Natural killer cell treated with Interleukin-12 subunit alpha and Interleukin-12 subunit beta and Interleukin-15 and Interleukin-18, amount 100 ng/mL, for 72 hours (primary cell): ENCODE results near the gene TRMT44. TPM values are rescaled to one million over a fixed set of nuclear protein-coding genes. Genes with fewer than 3 reads are reported as not detected.
"Not testable (repeated sequence)": the region's sequence is repeated elsewhere in the genome, so short reads cannot be mapped to it uniquely, and the experiment has no call there.

Experiments
- ATAC-seq, 2 donors: fragments of 150-1000 bp; cut with Tn5 transposase in 1 of 2; sonication (Bioruptor Pico), chemical (Tn5 transposase) in 1 of 2; 2 replicates each; pipeline ENCODE4 v1.10.0; 2021
- DNase-seq: peaks from one replicate; pipeline ENCODE4 v3.0.0; 2022; ENCODE audit warnings: low spot score
- H3K27ac Mint-ChIP-seq, 2 donors: 1 replicate in 1 of 2; 2 replicates in 1 of 2; pipeline ENCODE4 v1.8.0; 2022; ENCODE audit warnings: mixed read lengths in 2 of 2, mild to moderate bottlenecking in 1 of 2, moderate library complexity in 1 of 2
- H3K27me3 Mint-ChIP-seq, 2 donors: 1 replicate in 1 of 2; 2 replicates in 1 of 2; pipeline ENCODE4 v1.8.0; 2022; ENCODE audit warnings: mixed read lengths in 2 of 2
- H3K36me3 Mint-ChIP-seq: one replicate; pipeline ENCODE4 v1.8.0; 2022; ENCODE audit warnings: mixed read lengths
- H3K4me1 Mint-ChIP-seq, 2 donors: 1 replicate in 1 of 2; 2 replicates in 1 of 2; pipeline ENCODE4 v1.8.0; 2022; ENCODE audit warnings: low read depth in 2 of 2, mixed read lengths in 2 of 2, mild to moderate bottlenecking in 1 of 2
- H3K4me3 Mint-ChIP-seq: one replicate; pipeline ENCODE4 v1.8.0; 2022; ENCODE audit warnings: mixed read lengths
- H3K9me3 Mint-ChIP-seq: 2 replicates; pipeline ENCODE4 v1.8.0; 2022; ENCODE audit warnings: mixed read lengths
- total RNA-seq, 2 donors: library from RNA; stranded (reverse); gene quantifications; one replicate each; pipeline ENCODE4 v1.2.3, GENCODE V29; 2022

TRMT44 gene
- total RNA-seq, 2 donors from 2014 or later = 23.8 to 57.1 TPM

GRCh38 chr4:8488791-8489369, 48.3 kb downstream of the TRMT44 start:
- no peak overlapping the region for H3K4me3 Mint-ChIP-seq
- no peak for ATAC-seq
- DNase-seq = no peak
- H3K4me1 Mint-ChIP-seq = no peaks in the 10 kb centered on the region
- no peaks in the 10 kb centered on the region for H3K9me3 Mint-ChIP-seq
- no peaks in the 10 kb centered on the region for H3K27me3 Mint-ChIP-seq
- no peak overlapping the region for H3K27ac Mint-ChIP-seq
- H3K36me3 Mint-ChIP-seq = no peaks in the 10 kb centered on the region

GRCh38 chr4:8491478-8491877, 50.9 kb downstream of the TRMT44 start:
- not testable (repeated sequence) for H3K27ac Mint-ChIP-seq, H3K27me3 Mint-ChIP-seq, ATAC-seq, DNase-seq, H3K36me3 Mint-ChIP-seq, H3K9me3 Mint-ChIP-seq, H3K4me3 Mint-ChIP-seq, H3K4me1 Mint-ChIP-seq

- no peak overlapping the region for H3K27ac Mint-ChIP-seq
- DNase-seq (no peak), ATAC-seq (no peak)
- no peaks in the 10 kb centered on the region for H3K9me3 Mint-ChIP-seq
- H3K36me3 Mint-ChIP-seq = no peaks in the 10 kb centered on the region
- H3K4me1 Mint-ChIP-seq = peaks cover 0 to 3% of the 10 kb centered on the region in 2 donors
- no peaks in the 10 kb centered on the region for H3K27me3 Mint-ChIP-seq
- no peak overlapping the region for H3K4me3 Mint-ChIP-seq
Measured at GRCh38 chr4:8492174-8492573, 51.6 kb downstream of the TRMT44 start.

GRCh38 chr4:8493484-8493883, 52.9 kb downstream of the TRMT44 start:
- Mint-ChIP-seq H3K4me3 (no peak overlapping the region), H3K27me3 (no peaks in the 10 kb centered on the region), H3K9me3 (no peaks in the 10 kb centered on the region), H3K27ac (no peak overlapping the region), H3K4me1 (peaks cover 0 to 3% of the 10 kb centered on the region in 2 donors), H3K36me3 (no peaks in the 10 kb centered on the region)
- DNase-seq = no peak
- no peak for ATAC-seq

GRCh38 chr4:8494218-8494617, 53.6 kb downstream of the TRMT44 start:
- DNase-seq (no peak), ATAC-seq (no peak)
- H3K27me3 Mint-ChIP-seq = no peaks in the 10 kb centered on the region
- no peaks in the 10 kb centered on the region for H3K36me3 Mint-ChIP-seq
- no peak overlapping the region for H3K4me3 Mint-ChIP-seq
- H3K4me1 Mint-ChIP-seq = peaks cover 0 to 3% of the 10 kb centered on the region in 2 donors
- H3K27ac Mint-ChIP-seq = no peak overlapping the region
- no peaks in the 10 kb centered on the region for H3K9me3 Mint-ChIP-seq

- H3K27me3 Mint-ChIP-seq = no peaks in the 10 kb centered on the region
- H3K9me3 Mint-ChIP-seq = no peaks in the 10 kb centered on the region
- ATAC-seq = no peak
- DNase-seq = no peak
- no peak overlapping the region for H3K4me3 Mint-ChIP-seq
- no peaks in the 10 kb centered on the region for H3K36me3 Mint-ChIP-seq
- no peak overlapping the region for H3K27ac Mint-ChIP-seq
- peaks cover 0 to 3% of the 10 kb centered on the region in 2 donors for H3K4me1 Mint-ChIP-seq
Measured at GRCh38 chr4:8494983-8495548, 54.5 kb downstream of the TRMT44 start.

GRCh38 chr4:8495803-8496202, 55.2 kb downstream of the TRMT44 start:
- no peaks in the 10 kb centered on the region for H3K9me3 Mint-ChIP-seq
- peaks cover 0 to 3% of the 10 kb centered on the region in 2 donors for H3K4me1 Mint-ChIP-seq
- no peaks in the 10 kb centered on the region for H3K36me3 Mint-ChIP-seq
- peak; percentile 9 to 28 for ATAC-seq
- no peak overlapping the region for H3K27ac Mint-ChIP-seq
- no peak for DNase-seq
- H3K4me3 Mint-ChIP-seq = no peak overlapping the region
- H3K27me3 Mint-ChIP-seq = no peaks in the 10 kb centered on the region

GRCh38 chr4:8497762-8498161, 57.2 kb downstream of the TRMT44 start:
- no peaks in the 10 kb centered on the region for H3K36me3 Mint-ChIP-seq
- H3K4me1 Mint-ChIP-seq = peaks cover 0 to 3% of the 10 kb centered on the region in 2 donors
- DNase-seq (peak; percentile 1), ATAC-seq (no peak)
- no peaks in the 10 kb centered on the region for H3K9me3 Mint-ChIP-seq
- H3K4me3 Mint-ChIP-seq = no peak overlapping the region
- H3K27me3 Mint-ChIP-seq = no peaks in the 10 kb centered on the region
- H3K27ac Mint-ChIP-seq = no peak overlapping the region

GRCh38 chr4:8500966-8501365, 60.4 kb downstream of the TRMT44 start:
- DNase-seq = no peak
- Mint-ChIP-seq H3K27ac (no peak overlapping the region), H3K27me3 (no peaks in the 10 kb centered on the region), H3K4me1 (peaks cover 0 to 3% of the 10 kb centered on the region in 2 donors), H3K9me3 (no peaks in the 10 kb centered on the region), H3K36me3 (no peaks in the 10 kb centered on the region), H3K4me3 (no peak overlapping the region)
- no peak for ATAC-seq

GRCh38 chr4:8501781-8502180, 61.2 kb downstream of the TRMT44 start:
- Mint-ChIP-seq H3K4me3 (no peak overlapping the region), H3K36me3 (no peaks in the 10 kb centered on the region), H3K9me3 (no peaks in the 10 kb centered on the region), H3K27ac (no peak overlapping the region), H3K27me3 (no peaks in the 10 kb centered on the region), H3K4me1 (no peaks in the 10 kb centered on the region)
- DNase-seq (no peak), ATAC-seq (no peak)

GRCh38 chr4:8502371-8502770, 61.8 kb downstream of the TRMT44 start:
- Mint-ChIP-seq H3K4me1 (no peaks in the 10 kb centered on the region), H3K36me3 (no peaks in the 10 kb centered on the region), H3K27ac (no peak overlapping the region), H3K27me3 (no peaks in the 10 kb centered on the region), H3K9me3 (no peaks in the 10 kb centered on the region), H3K4me3 (no peak overlapping the region)
- ATAC-seq (no peak), DNase-seq (no peak)

- H3K9me3 Mint-ChIP-seq = no peaks in the 10 kb centered on the region
- no peaks in the 10 kb centered on the region for H3K27me3 Mint-ChIP-seq
- peak in 1 of 2 donors; percentile 11 for ATAC-seq
- no peak for DNase-seq
- H3K27ac Mint-ChIP-seq = no peak overlapping the region
- H3K4me1 Mint-ChIP-seq = no peaks in the 10 kb centered on the region
- no peak overlapping the region for H3K4me3 Mint-ChIP-seq
- no peaks in the 10 kb centered on the region for H3K36me3 Mint-ChIP-seq
Measured at GRCh38 chr4:8502836-8503585, 62.4 kb downstream of the TRMT44 start.

- ATAC-seq (no peak), DNase-seq (no peak)
- H3K9me3 Mint-ChIP-seq = no peaks in the 10 kb centered on the region
- H3K27me3 Mint-ChIP-seq = no peaks in the 10 kb centered on the region
- H3K4me1 Mint-ChIP-seq = no peaks in the 10 kb centered on the region
- H3K27ac Mint-ChIP-seq = no peak overlapping the region
- no peaks in the 10 kb centered on the region for H3K36me3 Mint-ChIP-seq
- H3K4me3 Mint-ChIP-seq = no peak overlapping the region
Measured at GRCh38 chr4:8503801-8504200, 63.2 kb downstream of the TRMT44 start.

- DNase-seq (peak; percentile 22), ATAC-seq (no peak)
- no peaks in the 10 kb centered on the region for H3K36me3 Mint-ChIP-seq
- H3K27me3 Mint-ChIP-seq = no peaks in the 10 kb centered on the region
- no peak overlapping the region for H3K4me3 Mint-ChIP-seq
- no peaks in the 10 kb centered on the region for H3K4me1 Mint-ChIP-seq
- no peaks in the 10 kb centered on the region for H3K9me3 Mint-ChIP-seq
- H3K27ac Mint-ChIP-seq = no peak overlapping the region
Measured at GRCh38 chr4:8504279-8505007, 63.9 kb downstream of the TRMT44 start.
